GM21528 (cell line): ENCODE data around the gene COL23A1.

Source experiments
- ATAC-seq: cut with Tn5 transposase; IDR thresholded peaks from one replicate; pipeline ENCODE4 v1.9.1; 2021; ENCODE audit warnings: mild to moderate bottlenecking, moderate library complexity; ENCODE audit not compliant: unreplicated experiment, low FRiP score

The COL23A1 gene

DNA sequence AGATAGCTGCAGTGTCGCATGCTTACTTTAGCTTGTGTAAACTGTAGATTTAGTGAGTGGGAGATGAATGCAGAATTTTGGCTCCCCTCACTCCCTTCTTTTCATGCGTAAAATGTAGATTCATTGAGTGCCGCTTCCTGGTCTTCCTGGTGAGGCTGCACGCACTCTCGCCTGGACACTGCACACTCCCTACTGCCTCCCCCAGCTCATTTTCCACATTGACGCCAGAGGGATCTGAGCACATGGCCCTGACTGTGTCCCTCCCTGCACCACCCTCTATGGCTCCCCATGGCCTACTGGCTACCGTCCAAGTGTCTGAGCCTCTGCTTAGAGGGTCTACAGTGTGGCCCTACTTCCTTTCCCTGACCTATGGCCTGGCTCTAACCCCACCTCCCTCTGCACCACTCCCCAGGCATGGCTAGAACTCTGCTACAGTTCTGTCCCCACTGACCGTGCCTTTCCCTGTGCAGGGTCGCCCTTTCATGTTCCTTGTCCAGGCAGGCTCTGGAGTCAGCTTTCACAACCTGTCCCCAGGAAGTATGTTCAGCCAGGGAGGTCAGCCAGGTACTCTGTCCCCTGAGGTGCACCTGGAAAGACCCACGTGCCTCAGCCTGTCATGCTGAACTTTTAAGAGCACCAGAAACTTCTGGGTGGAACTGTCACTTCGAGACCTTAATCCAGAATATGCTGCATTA, 160.6 kb downstream of the COL23A1 start:
- ATAC-seq, result no peak

DNA sequence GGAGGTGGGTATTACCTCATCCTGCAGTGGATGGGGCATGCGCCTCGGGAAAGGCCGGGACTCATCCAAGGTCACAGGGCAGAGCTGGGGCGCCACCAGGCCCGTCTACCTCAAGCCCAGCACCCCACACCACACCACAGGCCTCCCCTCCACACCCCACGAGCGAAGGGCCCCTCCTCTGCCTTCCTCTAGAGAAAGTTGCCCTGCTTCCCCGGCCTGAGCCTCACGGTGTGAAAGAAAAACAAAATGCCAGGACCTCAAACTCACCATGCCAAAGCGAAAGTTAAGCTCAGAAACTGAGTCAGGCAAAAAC, 161.1 kb downstream of the COL23A1 start:
- ATAC-seq, result no peak

DNA sequence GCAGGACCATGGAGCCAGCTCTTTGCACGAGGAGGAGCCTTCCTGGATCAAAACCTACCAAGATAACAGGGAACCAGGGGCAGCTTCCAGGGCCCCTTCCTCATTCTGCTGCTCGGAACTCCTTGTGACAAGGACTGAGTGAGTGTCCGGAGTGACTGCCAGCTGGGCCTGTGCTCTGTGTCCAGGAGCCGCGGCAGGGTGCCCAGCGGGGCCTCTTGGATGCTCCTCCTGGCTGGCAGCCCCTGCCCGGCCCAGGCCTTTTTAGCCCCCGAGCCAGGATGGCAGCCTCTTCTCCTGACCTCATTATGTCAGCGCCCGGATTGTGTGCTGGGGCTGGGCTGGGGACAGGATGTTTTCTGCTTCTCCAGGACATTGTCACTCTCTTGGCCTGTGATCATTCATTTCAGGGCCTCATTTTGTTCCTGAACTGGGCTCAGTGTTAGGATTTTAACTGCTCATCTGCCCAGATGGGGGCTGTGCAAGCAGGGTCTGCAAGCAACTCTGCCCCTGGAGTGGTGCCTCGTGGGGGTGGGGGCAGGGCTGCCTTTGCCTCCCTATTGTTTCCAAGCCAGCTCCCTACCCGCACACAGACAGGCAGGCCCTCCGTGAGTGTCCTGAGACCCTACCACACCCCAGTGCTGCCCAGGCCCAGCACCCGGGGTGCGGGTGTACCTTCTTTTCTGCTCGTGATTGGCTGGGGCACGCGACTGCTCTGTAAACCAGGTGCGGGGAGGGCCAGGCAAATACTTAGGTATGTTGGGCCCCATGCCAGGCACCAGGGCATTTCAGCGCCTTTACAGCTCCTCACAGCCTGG, 161.6 kb downstream of the COL23A1 start:
- no peak for ATAC-seq

DNA sequence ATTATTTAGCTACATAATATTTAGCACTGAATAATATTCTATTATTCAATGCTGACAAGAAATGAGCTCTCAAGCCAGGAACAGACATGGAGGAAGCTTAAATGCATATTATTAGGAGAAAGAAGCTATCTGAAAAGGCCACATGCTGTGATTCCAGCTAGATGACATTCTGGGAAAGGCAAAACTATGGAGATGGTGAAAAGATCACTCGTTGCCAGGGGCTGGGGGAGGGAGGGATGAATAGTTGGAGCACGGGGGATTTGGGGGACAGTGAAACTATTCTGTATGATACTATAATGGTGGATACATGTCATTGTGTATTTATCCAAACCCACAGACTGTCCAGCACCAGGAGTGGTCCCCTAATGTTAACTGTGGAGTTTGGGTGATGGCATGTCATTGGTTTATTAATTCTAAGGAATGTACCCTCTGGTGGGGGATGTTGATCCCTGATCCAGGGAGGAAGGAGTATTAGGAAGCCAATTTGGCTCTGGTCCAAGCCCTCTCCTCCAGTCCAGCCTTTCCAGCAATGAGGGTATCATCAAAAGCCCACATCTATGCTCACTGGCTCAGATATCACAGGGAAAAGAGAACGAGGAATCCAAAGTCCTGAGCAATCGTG, 162.5 kb downstream of the COL23A1 start:
- ATAC-seq, result no peak

DNA sequence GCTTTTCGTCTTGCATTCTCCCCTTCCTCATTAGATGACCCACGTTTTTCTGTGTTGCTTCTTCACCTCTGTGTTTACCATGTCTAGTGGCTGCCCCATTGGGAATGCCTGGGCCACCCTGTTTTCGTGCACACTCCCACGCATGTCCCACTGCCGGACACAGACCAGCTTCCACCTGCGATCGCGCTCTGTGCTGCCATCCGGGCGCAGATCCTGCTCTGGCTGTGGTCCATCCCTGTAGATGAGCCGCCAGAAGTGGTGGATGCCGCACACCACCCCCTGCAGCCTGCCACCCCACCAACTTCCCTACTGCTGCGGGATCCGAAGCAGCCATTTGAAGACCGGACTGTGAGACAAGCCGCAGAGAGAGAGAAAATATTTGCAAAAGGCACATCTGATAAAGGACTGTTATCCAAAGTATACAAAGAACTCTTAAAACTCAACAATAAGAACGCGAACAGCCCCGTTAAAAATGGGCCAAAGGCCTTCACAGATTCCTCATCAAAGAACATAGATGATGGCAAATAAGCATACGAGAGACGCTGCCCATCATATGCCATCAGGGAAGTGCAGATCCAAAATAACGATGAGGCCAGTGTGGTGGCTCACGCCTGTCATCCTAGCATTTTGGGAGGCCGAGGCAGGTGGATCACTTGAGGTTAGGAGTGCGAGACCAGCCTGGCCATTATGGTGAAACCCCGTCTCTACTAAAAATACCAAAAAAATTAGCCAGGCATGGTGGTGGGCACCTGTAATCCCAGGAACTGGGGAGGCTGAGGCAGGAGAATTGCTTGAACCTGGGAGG, 163.7 kb downstream of the COL23A1 start:
- no peak for ATAC-seq

DNA sequence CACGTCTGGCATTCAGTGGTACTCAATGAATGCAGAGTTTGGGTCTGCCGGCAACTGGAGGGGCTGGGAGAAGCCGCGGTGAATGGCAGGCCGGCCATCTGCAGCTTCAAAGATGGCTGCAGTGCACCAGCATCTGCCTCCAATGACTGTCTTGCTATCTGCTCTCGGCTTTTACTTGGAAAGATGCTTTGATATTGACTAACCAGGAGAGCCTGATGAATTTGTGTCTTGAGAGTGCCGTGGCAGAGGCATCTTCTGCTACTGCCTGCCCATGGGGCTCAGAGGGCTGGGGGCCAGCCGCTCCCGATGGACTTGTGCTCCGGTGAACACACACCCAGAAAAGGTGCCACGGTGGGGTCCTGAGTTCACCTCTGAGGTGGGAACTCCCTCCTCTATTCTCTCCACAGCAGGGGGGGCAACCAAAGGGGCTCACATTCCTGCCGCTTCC, 164.5 kb downstream of the COL23A1 start:
- no peak for ATAC-seq

DNA sequence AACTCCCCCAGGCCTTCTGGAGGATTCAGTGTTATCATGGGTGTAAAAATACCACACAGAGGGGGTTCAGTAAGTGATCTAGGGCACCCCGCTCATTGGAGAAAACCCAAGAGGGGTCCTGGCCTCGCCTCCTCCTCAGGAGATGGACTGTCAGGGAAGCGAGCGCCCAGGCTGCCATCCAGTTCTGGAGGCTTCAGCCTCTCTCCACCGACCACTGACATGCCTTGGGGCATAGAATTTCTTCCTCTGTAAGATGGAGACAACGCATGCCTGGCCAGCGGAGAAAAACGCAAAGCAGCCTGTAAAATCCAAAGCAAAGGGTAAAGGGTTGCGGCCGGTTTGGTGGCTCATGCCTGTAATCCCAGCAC, 165.4 kb downstream of the COL23A1 start:
- ATAC-seq, result no peak

DNA sequence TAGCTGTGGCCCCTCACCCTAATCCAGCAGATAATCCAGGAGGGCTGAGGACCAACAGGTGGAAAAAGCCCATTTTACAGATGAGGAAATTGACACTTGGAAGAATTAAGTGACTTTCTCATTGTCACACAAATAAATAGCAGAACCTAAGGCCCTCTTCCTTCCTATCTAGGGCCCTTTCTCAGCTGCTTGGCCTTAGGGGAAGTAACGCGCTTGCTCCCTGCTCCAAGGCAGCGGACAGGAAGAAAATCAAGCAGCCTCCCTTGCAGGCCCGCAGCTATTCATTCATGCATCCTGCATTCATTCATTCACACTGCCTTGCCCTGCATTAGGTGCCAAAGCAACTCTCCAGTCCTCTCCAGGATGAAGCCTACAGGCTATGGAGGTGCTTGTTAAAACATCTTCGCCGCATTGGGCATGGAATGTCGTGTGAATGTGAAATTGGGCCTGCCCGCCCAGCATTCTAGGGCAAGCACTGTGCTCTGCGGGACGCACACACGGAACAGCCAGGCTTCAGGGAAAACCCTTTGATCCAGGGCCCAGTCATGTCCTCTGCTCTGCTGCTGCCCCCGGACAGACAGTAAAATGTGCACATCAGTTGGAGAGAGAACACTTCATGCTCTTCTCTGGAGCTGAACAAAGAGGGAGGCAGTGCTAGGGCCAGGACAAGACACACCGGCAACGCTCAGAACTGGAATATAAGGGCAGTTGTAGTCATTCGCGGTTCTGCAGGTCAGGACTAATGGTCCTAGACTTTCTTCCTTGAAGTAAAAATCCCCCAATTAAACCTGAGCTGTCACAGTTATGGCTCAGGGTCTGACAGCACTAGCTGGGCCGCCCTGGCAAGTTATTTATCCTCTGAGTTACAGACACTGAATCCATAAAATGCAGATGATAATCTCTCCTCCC, 166.0 kb downstream of the COL23A1 start:
- ATAC-seq, result no peak

DNA sequence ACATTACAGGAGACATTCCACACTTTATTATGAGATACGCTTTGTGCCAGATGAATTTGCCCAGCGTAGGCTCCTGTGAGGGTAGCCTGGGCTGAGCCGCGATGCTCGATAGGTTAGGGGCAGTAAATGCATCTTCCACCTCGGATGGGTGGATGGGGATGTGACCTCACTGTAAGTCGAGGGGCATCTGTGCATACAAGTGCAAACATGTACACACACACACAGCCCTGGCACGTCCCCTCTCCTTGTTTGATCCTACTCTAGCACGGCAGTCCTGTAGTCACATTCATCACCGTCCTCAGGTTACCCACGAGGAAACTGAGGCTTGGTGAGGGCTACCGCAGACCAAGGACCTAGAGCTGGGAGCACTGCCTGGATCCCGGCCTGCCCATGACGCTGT, 166.8 kb downstream of the COL23A1 start:
- no peak for ATAC-seq

DNA sequence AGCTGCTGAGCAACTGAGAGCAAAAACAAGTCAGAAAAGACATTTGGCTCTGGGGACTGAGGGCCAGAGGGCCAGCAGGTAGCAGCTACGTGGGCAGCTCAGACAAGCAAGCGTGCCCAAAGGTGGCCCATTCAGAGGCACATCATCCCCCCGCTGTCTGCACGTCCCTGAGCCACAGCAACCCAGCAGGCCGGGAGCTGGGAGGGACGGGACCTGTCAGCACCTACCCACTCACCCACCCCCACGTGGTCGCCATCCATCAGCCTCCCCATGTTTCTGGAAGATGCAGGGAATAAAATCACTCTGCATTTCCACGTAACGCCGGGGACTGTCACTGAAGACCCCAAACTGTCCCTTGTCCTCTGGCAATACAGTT, 167.8 kb downstream of the COL23A1 start:
- ATAC-seq, result no peak

DNA sequence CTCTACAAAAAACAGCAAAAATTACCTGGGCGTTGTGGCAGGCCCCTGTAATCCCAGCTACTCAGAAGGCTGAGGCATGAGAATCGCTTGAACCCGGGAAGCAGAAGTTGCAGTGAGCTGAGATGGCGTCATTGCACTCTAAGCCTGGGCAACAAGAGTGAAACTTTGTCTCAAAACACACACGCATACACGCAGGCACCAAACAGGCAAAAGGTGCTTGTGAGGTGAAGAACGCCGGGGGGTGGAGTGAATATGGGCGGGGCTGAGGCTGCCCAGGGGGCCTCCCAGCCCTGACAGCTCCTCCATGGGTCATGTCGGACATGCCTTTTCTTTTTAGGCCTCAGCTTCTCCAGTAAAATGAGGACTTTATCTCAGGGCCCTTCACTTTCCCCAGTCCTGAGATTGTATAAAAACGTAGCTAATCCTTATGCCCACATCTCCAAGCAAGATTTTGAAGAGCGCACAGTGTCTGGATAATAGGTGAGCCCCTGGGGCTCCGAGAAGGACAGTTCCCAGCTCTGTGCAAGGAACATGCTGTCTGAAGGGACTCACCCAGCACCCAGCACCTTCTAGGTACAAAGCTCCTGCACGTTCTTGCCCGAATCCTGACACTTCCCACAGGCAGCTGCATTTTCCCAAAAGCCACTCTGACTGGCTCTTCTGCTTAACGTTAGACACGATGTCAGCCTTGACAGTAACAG, 168.3 kb downstream of the COL23A1 start:
- no peak for ATAC-seq

DNA sequence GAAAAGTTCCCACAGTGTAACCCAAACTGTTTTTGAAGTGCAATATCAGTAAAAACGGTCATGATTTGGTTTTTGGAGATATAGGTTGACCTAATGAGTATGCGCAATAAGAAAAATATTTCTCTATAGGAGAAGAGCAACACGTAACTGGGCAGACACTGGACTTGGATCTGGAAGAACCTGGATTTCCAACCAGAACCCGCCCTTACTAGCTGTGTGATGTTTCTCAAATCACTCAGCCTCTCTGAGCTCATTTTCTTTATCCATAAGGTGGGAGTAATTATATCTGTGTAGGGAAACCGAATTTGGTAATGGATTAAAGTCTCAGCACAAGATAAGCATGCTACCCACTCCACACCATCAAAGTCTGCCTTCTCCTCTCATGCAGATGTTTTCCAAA, 169.1 kb downstream of the COL23A1 start:
- ATAC-seq, result no peak

DNA sequence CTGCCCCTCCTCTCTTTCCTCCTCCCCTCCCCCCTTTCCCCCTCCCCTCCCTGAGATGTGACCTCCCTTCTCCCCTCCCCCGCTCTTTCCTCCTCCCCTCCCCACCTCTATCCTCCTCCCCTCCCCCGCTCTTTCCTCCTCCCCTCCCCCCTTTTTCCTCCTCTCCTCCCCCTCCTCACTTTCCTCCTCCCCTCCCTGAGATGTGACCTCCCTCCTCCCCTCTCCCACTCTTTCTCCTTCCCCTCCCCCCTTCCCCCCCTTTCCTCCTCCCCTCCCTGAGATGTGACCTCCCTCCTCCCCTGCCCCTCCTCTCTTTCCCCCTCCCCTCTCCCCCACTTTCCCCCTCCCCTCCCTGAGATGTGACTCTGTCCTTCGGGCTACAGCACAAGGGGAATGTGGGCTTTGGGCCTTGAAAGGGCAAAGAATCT, 169.8 kb downstream of the COL23A1 start:
- ATAC-seq, result no peak

DNA sequence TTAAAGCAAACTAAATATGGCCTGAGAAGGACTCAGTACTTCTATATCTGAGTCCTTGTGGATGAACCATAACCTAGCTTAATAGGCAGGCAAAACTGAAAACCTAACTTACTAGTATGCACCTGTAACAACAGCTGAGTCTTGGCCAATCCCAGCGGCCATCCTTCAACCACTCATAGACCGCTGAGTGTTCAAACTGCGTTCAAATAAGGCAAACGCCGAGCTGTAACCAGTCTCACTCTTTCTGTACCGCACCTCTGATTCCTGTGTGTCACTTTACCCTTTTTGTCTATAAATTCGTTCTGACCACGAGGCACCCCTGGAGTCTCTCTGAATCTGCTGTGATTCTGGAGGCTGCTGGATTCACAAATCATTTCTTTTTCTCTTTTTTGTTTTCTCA, 170.5 kb downstream of the COL23A1 start:
- no peak for ATAC-seq

DNA sequence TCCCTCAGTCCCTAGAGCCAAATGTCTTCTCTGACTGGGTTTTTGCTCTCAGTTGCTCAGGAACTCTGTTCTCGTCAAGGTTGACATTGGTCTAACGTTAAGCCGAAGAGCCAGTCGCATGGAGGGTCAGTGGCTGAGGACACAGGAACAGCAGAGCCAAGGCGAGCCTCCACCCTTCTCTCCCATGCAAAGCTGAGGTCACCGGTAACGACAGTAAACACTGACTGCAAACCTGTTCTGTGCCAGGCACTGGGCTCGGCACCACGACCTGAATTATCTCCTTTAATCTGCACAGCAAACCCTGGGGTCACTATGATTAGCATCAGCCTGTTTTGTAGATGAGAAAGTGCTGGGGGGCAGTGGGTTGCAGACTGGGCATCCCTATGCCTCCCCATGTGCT, 171.0 kb downstream of the COL23A1 start:
- no peak for ATAC-seq

DNA sequence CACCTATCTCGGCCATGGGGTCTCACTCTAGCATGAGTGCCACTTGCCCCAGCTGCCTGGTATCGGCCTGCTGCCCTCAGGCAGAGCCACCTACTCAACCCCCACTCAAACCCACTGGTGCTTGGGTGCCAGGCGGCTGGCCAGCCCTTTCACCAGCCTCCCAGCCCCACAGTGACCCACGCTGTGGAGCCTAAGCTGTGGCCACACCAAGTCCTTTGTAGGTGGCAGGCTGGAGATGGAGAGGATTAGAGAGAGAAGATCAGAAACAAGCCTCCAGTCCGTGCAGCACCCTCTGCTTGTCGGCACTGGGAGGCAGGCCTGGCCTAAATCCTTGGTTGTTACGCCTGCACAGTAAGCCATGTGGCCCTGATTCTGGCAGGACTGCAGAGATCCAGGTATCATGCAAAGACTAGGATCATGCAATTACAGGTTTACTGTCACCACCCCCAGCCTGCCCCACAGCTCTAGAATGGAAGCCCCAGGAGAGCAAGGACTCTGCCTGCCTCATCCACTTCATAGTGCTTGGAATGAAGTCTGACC, 171.7 kb downstream of the COL23A1 start:
- ATAC-seq, result no peak

DNA sequence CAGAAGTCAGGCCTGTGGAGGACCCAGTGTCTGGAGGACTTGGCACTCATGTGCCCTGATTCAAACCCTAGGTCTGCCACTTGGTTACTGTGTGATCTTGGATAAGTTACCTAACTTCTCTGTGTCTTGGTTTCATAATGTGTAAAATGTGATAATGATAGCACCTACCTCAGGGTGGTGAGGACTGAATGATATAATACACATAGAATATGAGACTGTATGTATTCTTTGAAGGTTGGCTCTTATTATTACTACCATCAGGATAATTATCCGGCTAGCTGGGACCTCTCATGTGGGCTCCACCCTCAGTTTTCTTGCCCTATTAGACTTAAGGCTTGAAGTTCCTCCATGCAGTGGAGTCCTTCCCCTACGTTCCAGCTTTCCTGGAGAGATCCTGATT, 172.2 kb downstream of the COL23A1 start:
- ATAC-seq, result no peak

DNA sequence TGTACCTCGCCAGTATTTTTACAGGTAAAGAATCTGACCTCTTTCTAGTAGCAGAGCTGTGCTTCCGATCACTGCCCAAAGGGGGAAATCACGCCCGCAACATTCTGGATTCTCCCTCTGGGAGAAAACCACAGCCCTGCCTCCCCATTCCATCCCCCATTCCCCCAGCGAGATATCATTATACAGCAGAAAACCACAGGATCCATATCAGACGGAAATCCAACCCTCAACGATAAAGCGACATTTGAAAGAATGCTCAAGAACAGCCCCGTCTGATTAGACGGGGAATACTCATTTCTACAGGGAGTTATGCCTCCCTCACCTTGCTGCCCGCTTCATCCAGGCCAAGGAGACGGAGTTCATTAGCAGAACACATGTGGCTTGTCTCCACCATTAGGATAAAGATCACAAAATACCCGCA, 172.8 kb downstream of the COL23A1 start:
- no peak for ATAC-seq

DNA sequence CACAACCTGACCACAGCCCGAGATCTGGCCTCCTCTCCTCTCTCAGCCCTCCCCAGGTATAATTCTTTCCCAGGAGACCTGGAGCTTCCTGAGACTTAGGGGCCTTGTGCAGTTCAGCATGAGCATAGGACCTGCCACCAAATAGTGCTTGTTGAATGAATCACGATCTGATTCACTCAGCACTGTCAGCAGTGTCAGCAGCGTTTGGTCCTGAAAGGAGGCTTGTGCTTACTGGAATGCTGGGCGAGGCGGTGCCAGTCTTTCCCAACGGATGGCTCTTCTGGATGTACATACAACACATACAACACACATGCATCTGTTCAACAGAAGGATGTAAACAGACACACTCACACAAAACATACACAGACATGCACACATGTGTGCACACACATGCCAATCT, 173.3 kb downstream of the COL23A1 start:
- no peak for ATAC-seq
